Pancreas (tissue), 10 donors: Measurements from ENCODE around the gene SLC22A4. TPM values are rescaled to one million over a fixed set of nuclear protein-coding genes. Genes with fewer than 3 reads are reported as not detected.

Experiments used
- ATAC-seq, 4 donors: fragments of 200-7000 bp; cut with Tn5 transposase; one replicate each; pipeline versions ENCODE4 v1.8.0 to v1.9.1; 2020; ENCODE audit warnings: mild to moderate bottlenecking in 4 of 4, moderate library complexity in 4 of 4
- DNase-seq, 6 donors: peaks; one replicate each; pipeline ENCODE4 v3.0.0-alpha.2; 2020
- FAIRE-seq: peaks from 2 replicates; lab custom pipeline; 2012; peaks lifted over from hg19 to GRCh38; lab: Jason Lieb, UNC
- H3K27ac ChIP-seq, 4 donors: fragments of 200-600 bp; sonication (generic); 1 replicate in 3 of 4; 2 replicates in 1 of 4; pipeline versions ENCODE4 v1.5.0 to v1.8.0; 2020
- H3K27me3 ChIP-seq, 4 donors: fragments of 200-600 bp; one replicate each; pipeline ENCODE4 v1.8.0; 2021
- H3K36me3 ChIP-seq, 3 donors: fragments of 200-600 bp; sonication (generic) in 1 of 3; one replicate each; pipeline versions ENCODE4 v1.5.0 to v1.8.0; 2020 to 2021
- H3K4me1 ChIP-seq, 3 donors: fragments of 200-600 bp; one replicate each; pipeline ENCODE4 v1.8.0; 2021
- H3K4me3 ChIP-seq, 4 donors: fragments of 200-600 bp; sonication (generic) in 2 of 4; one replicate each; pipeline versions ENCODE4 v1.5.0 to v1.8.0; 2020 to 2021
- H3K9me3 ChIP-seq, 4 donors: fragments of 200-600 bp; one replicate each; pipeline ENCODE4 v1.8.0; 2021
- CTCF ChIP-seq, 4 donors: fragments of 200-600 bp; sonication (generic) in 3 of 4; IDR thresholded peaks; one replicate each; pipeline versions ENCODE4 v1.5.0 to v1.8.0; 2021; ENCODE audit warnings: antibody characterized with exemption in 4 of 4
- WGBS, 2 donors: extraction: QIAGEN DNeasy Blood & Tissue Kit; methylation state at CpG; one replicate each; pipeline ENCODE4 v1.1.7; 2013; 5-methylcytosine and 5-hydroxymethylcytosine counted together
- intact Hi-C, 3 donors: fragments of 100-400 bp; cut with DNase I; formaldehyde crosslinking; loops; one replicate each; pipeline versions ENCODE4 v1.11.1 to v1.14.2; 2022
- polyA plus RNA-seq, 2 donors: library from polyadenylated mRNA; stranded (reverse); fragments of 200-250 nt; gene quantifications; one replicate each; pipeline ENCODE4 v1.2.3, GENCODE V29; 2013
- total RNA-seq, 6 donors: library from RNA; stranded (reverse); fragmentation: NEBNext Ultra II Directional in 4 of 6; extraction: Animal tissue kit (Norgen Biotek cat#: 25700) in 4 of 6; gene quantifications; one replicate each; pipeline versions ENCODE4 v1.2.1 to v1.2.4, GENCODE V29; 2021 to 2023
- donor health status: healthy with polysubstance abuse.
- donor health status: DM: no; HTN: no; CAD: no; lungs with moderate emphysema.
- donor health status: DM: no; HTN: no; CAD: no.
- donor health status: control.
- donor health status: control.
- donor health status: Bipolar disorder and iron deficiency.
- donor health status: DM: yes; HTN: yes; CAD: no.
- donor health status: DM: no; HTN: no; CAD: no.
- donor health status: DM: no; HTN: no; CAD: no.
- donor health status: DM: yes; HTN: yes; CAD: no.

Gene SLC22A4
- total and polyA plus RNA-seq, 8 donors, result 0.08 to 0.92 (median 0.33) TPM

- intact Hi-C loops, result no loop called here
- FAIRE-seq, result no peak
- DNase-seq, result no peak
- H3K27ac ChIP-seq, result no peak overlapping the region
- H3K9me3 ChIP-seq, result no peaks in the 10 kb centered on the region
- peaks cover 0 to 3% (median 0%) of the 10 kb centered on the region in 3 donors for H3K4me1 ChIP-seq
- no peak for ATAC-seq
- WGBS, 2 donors, result 83 to 89% methylated on average over 6 of the region's 6 CpGs
- H3K27me3 ChIP-seq, result no peaks in the 10 kb centered on the region
- no peak overlapping the region for H3K4me3 ChIP-seq
- TF ChIP-seq CTCF (IDR thresholded peaks at IDR 0.05), result no peak
- H3K36me3 ChIP-seq, result no peaks in the 10 kb centered on the region
Measured at GRCh38 chr5:132277256-132277655, 16.9 kb upstream of the SLC22A4 start.

GRCh38 chr5:132277971-132278853, 16.0 kb upstream of the SLC22A4 start:
- Histone ChIP-seq H3K27me3 (no peaks in the 10 kb centered on the region), H3K9me3 (no peaks in the 10 kb centered on the region), H3K4me3 (no peak overlapping the region), H3K27ac (no peak overlapping the region), H3K4me1 (peaks cover 0 to 3% (median 0%) of the 10 kb centered on the region in 3 donors), H3K36me3 (no peaks in the 10 kb centered on the region)
- TF ChIP-seq CTCF (IDR thresholded peaks at IDR 0.05), result no peak
- no peak for ATAC-seq
- intact Hi-C loops, result no loop called here
- peak in 1 of 6 donors; percentile 29 for DNase-seq
- WGBS, 2 donors, result 86 to 89% methylated on average over 6 of the region's 6 CpGs
- no peak for FAIRE-seq

GRCh38 chr5:132279801-132280200, 14.4 kb upstream of the SLC22A4 start:
- no peak for TF ChIP-seq CTCF (IDR thresholded peaks at IDR 0.05)
- ATAC-seq (no peak), FAIRE-seq (no peak), DNase-seq (peak in 1 of 6 donors; percentile 17)
- intact Hi-C loops, result loop anchor here in 1 of 3 donors (10.0 kb wide), 1 partner anchor 45 kb away; no protein-coding TSS in a partner anchor
- WGBS, 2 donors, result 67 to 85% methylated on average over 3 of the region's 3 CpGs
- Histone ChIP-seq H3K4me1 (no peaks in the 10 kb centered on the region), H3K27me3 (no peaks in the 10 kb centered on the region), H3K36me3 (no peaks in the 10 kb centered on the region), H3K27ac (no peak overlapping the region), H3K9me3 (no peaks in the 10 kb centered on the region), H3K4me3 (no peak overlapping the region)

- intact Hi-C loops, result loop anchor here in 1 of 3 donors (10.0 kb wide), 1 partner anchor 46 kb away; no protein-coding TSS in a partner anchor
Measured at GRCh38 chr5:132280371-132281240, 13.6 kb upstream of the SLC22A4 start.

More at GRCh38 chr5:132280371-132281240, 13.6 kb upstream of the SLC22A4 start:
- H3K4me1 ChIP-seq, result no peaks in the 10 kb centered on the region
- TF ChIP-seq CTCF (IDR thresholded peaks at IDR 0.05), result no peak
- H3K9me3 ChIP-seq, result no peaks in the 10 kb centered on the region
- no peak overlapping the region for H3K4me3 ChIP-seq
- ATAC-seq (no peak), DNase-seq (peak in 1 of 6 donors; percentile 18), FAIRE-seq (no peak)
- H3K36me3 ChIP-seq, result no peaks in the 10 kb centered on the region
- no peaks in the 10 kb centered on the region for H3K27me3 ChIP-seq
- 69 to 83% methylated on average over 5 of the region's 5 CpGs for WGBS, 2 donors
- H3K27ac ChIP-seq, result no peak overlapping the region
